ENCODE data around the gene CST6. TPM values are rescaled to one million over a fixed set of nuclear protein-coding genes. Genes with fewer than 3 reads are reported as not detected.
A peak's percentile ranks its signal among the peaks of the same experiment; 100 is the strongest.

The CST6 gene
- total and polyA plus RNA-seq, 2 experiments from 2014 or later: 3.0 to 9.4 TPM

DNA sequence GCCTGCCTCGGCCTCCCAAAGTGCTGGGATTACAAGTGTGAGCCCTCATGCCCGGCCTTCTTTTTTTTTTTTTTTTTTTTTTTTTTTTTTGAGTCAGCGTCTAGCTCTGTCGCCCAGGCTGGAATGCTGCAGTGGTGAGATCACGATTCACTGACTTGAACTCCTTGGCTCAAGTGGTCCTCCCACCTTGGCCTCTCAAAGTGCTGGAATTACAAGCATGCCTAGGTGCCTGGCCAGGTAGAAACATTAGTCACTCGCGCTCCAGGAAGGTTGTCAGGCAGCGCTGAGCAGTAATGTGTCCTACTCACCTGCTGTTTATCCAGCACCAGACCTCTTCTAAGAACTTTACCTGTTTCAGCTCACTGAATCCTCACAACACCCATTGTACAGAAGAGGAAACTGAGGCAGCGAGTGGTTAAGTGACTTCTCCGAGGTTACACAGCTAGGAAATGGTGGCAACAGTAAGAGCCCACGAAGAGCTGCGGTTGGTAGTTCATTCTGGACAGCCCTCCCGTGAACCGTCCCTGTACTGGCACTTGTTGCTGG, 496 bp upstream of the CST6 start:
- Histone ChIP-seq H3K4me3 (no peak overlapping the region), H3K4me1 (ENCODE audit: insufficient read depth) (no peaks in the 10 kb centered on the region), H4K20me1 (ENCODE audit: insufficient read depth, poor library complexity, severe bottlenecking) (no peaks in the 10 kb centered on the region), H3K9me3 (ENCODE audit: low read depth) (no peaks in the 10 kb centered on the region), H3K79me2 (no peaks in the 10 kb centered on the region), H3K36me3 (replicated peaks; ENCODE audit: insufficient read depth, low read depth) (no peaks in the 10 kb centered on the region), H3K9me2 (replicated peaks; ENCODE audit: insufficient read depth) (no peaks in the 10 kb centered on the region), H3K4me2 (peak overlapping the region; percentile 56), H3K27me3 (peaks cover 22% of the 10 kb centered on the region), H2AFZ (no peak overlapping the region), H3K27ac (no peak overlapping the region)
- TF ChIP-seq, protein P1, sequence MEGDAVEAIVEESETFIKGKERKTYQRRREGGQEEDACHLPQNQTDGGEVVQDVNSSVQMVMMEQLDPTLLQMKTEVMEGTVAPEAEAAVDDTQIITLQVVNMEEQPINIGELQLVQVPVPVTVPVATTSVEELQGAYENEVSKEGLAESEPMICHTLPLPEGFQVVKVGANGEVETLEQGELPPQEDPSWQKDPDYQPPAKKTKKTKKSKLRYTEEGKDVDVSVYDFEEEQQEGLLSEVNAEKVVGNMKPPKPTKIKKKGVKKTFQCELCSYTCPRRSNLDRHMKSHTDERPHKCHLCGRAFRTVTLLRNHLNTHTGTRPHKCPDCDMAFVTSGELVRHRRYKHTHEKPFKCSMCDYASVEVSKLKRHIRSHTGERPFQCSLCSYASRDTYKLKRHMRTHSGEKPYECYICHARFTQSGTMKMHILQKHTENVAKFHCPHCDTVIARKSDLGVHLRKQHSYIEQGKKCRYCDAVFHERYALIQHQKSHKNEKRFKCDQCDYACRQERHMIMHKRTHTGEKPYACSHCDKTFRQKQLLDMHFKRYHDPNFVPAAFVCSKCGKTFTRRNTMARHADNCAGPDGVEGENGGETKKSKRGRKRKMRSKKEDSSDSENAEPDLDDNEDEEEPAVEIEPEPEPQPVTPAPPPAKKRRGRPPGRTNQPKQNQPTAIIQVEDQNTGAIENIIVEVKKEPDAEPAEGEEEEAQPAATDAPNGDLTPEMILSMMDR (IDR thresholded peaks at IDR 0.05; ENCODE audit: poor library complexity): no peak
- no peak for TF ChIP-seq EZH2phosphoT487 (IDR thresholded peaks at IDR 0.05; ENCODE audit: low read depth, severe bottlenecking, unreplicated experiment)
- no peak for TF ChIP-seq EZH2 (IDR thresholded peaks at IDR 0.05; ENCODE audit: borderline replicate concordance)
- peak; percentile 73 for DNase-seq (ENCODE audit: low spot score)
- WGBS (ENCODE audit: low lambda C conversion rate, missing lambda C conversion rate): 47% methylated on average over 13 of the region's 14 CpGs

GRCh38 chr11:66012371-66012945, 650 bp downstream of the CST6 start:
- DNase-seq (ENCODE audit: low spot score): no peak
- no peaks in the 10 kb centered on the region for H3K4me1 ChIP-seq (ENCODE audit: insufficient read depth)
- peaks cover 22% of the 10 kb centered on the region for H3K27me3 ChIP-seq
- H2AFZ ChIP-seq: no peak overlapping the region
- TF ChIP-seq EZH2 (IDR thresholded peaks at IDR 0.05; ENCODE audit: borderline replicate concordance) (no peak), EZH2phosphoT487 (IDR thresholded peaks at IDR 0.05; ENCODE audit: low read depth, severe bottlenecking, unreplicated experiment) (no peak)
- TF ChIP-seq, protein P1 (IDR thresholded peaks at IDR 0.05; ENCODE audit: poor library complexity): no peak
- 64% methylated on average over 11 of the region's 12 CpGs for WGBS (ENCODE audit: low lambda C conversion rate, missing lambda C conversion rate)
- H3K79me2 ChIP-seq: no peaks in the 10 kb centered on the region
- no peak overlapping the region for H3K4me2 ChIP-seq
- no peak overlapping the region for H3K27ac ChIP-seq
- no peaks in the 10 kb centered on the region for H3K9me3 ChIP-seq (ENCODE audit: low read depth)
- H3K36me3 ChIP-seq (replicated peaks; ENCODE audit: insufficient read depth, low read depth): no peaks in the 10 kb centered on the region
- no peak overlapping the region for H3K4me3 ChIP-seq
- no peaks in the 10 kb centered on the region for H4K20me1 ChIP-seq (ENCODE audit: insufficient read depth, poor library complexity, severe bottlenecking)
- no peaks in the 10 kb centered on the region for H3K9me2 ChIP-seq (replicated peaks; ENCODE audit: insufficient read depth)

DNA sequence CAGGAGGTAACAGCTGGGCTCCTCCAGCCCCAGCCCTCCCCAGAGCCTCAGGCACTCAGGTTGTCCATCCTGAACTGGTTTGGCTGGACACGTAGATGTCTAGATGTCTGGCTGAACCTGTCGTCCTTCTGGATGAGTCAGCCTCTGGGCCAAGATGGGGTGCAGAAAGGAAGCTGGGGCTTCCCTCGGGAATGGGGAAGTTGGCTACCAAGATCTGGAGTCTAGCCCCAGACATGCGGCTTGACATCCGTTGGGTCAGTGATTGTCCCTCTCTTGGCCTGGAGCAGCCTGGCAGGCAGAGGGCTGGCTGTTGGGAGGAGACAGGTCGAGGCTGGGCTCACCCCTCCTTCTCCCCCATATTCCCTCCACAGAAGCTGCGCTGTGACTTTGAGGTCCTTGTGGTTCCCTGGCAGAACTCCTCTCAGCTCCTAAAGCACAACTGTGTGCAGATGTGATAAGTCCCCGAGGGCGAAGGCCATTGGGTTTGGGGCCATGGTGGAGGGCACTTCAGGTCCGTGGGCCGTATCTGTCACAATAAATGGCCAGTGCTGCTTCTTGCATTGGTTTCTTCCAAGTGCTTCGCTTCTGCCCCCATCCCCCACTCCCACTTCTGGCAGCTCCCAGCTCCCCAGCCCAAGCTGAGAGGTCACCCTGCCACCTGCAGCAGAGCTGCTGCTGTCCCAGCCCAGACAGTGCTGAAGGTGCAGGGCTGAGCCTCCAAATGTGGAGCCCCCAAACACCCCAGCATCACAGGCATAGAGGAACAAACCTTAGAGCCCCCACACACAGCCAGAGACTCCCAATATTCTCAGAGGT, 1.3 kb downstream of the CST6 start:
- Histone ChIP-seq H3K4me2 (no peak overlapping the region), H3K9me3 (ENCODE audit: low read depth) (no peaks in the 10 kb centered on the region), H3K27me3 (peaks cover 22% of the 10 kb centered on the region), H3K27ac (no peak overlapping the region), H3K4me1 (ENCODE audit: insufficient read depth) (no peaks in the 10 kb centered on the region), H4K20me1 (ENCODE audit: insufficient read depth, poor library complexity, severe bottlenecking) (no peaks in the 10 kb centered on the region), H3K36me3 (replicated peaks; ENCODE audit: insufficient read depth, low read depth) (no peaks in the 10 kb centered on the region), H3K9me2 (replicated peaks; ENCODE audit: insufficient read depth) (no peaks in the 10 kb centered on the region), H3K4me3 (no peak overlapping the region), H2AFZ (no peak overlapping the region), H3K79me2 (no peaks in the 10 kb centered on the region)
- TF ChIP-seq EZH2phosphoT487 (IDR thresholded peaks at IDR 0.05; ENCODE audit: low read depth, severe bottlenecking, unreplicated experiment) (no peak), EZH2 (IDR thresholded peaks at IDR 0.05; ENCODE audit: borderline replicate concordance) (no peak)
- TF ChIP-seq, protein P1 (IDR thresholded peaks at IDR 0.05; ENCODE audit: poor library complexity): no peak
- 70% methylated on average over 12 of the region's 12 CpGs for WGBS (ENCODE audit: low lambda C conversion rate, missing lambda C conversion rate)
- DNase-seq (ENCODE audit: low spot score): no peak
